GM03348 (cell line): ENCODE data around the gene GGCT.
A peak's percentile ranks its signal among the peaks of the same experiment; 100 is the strongest.

Source experiments
- DNase-seq: peaks from one replicate; pipeline ENCODE4 v3.0.0; 2012; ENCODE audit warnings: low spot score

GGCT gene

DNA sequence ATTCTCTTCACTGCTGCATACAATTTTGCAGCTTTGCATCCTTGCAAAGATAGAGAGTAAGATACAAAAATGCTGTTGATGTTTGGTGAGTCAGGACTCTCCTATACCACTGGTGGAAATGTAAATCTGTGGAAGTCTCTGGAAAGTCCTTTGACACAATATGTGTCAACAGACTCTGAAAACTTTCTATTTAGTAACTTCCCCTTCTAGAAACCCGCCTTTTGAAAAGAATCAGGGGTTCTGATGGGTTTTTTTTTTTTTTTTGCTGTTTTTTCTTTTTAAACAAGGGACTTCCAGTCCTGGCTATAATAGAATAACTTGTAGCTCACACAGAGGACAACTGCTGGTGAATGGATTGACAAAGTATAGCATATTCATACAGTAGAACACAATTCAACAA is 42.5 kb downstream of the GGCT start:
- no peak for DNase-seq

DNA sequence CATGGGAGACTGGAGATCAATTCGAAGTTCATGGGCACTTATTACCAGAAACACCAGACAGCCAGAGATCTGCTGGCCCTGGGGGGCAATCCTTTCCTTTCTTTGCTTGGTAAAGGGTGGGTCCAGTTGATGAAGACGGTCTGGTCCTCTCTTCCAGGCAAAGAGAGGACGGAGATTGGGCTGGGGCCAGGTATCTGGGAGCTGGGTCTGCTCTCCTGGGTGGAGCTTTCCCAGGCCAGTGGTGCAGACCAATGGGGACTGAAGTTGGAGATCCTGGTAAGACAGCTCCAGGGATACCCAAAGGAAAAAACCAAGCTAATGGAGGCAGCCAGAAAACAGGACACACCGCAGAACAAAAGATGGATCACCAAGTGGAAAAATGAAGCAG is 44.4 kb downstream of the GGCT start:
- no peak for DNase-seq

DNA sequence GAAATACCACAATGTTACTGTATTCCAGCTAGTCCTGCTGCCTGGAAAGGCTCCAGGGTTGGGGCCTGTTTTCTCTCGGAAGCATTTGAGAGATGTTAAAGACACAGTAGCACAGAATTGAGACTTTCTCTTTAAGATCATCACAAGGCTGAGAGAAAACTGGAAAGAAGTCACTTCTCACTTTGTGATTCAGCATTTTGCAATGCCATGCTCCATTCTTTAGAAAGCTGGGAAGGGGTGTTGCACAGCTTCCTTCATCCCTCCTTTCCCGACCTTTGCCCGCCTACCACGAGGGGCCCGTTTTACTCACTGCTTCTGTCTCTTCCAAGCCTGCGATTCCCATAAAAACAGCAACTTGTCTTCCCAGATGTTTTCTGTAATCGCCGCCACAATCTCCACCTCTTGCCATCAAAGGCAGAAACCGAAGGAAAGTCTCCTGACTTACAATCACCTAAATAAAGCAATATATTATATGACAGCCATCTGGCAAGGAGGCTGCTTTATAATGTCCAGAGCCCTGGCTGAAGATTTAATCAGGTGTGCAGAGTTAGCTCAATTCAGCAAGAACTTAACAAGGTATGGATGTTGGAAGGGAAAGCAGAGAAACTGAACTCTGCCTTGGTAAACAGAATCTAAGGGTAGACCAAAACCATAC is 44.9 kb downstream of the GGCT start:
- peak; percentile 83 for DNase-seq

DNA sequence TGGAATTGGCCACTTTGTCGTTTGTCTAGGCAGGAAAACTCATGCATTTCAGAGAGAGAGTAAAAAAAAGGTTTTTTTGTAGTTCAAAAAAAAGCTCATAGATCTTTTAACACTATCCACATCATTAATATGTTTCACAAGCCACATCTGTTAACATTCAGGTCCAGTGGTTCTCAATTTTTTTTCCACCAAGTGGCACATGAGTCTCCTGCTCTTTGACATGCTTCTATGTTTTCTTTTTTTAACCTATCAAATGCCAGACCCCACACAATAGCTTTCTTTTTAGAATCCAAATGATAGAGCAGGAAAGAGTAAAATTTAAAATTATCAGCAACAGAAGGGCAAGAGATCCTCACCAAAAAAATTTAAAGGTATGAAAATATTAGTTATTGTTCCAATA is 46.3 kb downstream of the GGCT start:
- no peak for DNase-seq

GRCh38 chr7:30453921-30454320 is 50.7 kb downstream of the GGCT start:
- no peak for DNase-seq

- no peak for DNase-seq
These were observed 51.6 kb downstream of the GGCT start for GRCh38 chr7:30453016-30453415.

DNA sequence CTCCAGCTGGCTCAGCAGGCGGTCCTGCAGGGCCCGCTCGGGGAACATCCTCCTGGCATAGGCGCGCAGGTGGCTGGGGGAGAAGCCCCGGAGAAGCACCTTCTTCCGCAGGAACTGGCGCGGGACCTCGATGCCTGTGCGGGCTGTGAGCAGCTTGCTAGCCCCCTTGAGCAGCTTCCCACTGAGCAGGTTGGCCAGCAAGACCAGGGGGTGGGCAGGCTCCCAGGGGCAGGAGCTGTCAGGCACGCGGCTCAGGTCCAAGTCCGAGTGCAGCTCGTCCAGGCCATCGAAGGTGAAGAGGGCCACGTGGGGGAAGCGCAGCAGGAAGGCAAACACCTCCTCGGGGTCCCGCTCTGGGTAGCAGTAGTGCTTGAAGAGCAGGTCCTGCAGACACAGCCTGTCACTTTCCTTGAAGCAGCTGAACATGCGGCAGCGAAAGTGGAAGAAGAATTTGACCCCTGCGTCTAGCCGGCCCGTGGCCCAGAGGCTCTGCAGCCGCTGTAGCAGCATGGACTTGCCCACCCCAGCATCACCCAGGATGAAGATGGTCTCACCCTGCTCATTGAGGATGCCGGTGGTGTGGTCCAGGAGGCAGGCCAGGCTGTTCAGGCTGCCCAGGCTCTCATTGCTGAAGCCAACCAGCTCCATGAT is 52.2 kb downstream of the GGCT start:
- DNase-seq: no peak

DNA sequence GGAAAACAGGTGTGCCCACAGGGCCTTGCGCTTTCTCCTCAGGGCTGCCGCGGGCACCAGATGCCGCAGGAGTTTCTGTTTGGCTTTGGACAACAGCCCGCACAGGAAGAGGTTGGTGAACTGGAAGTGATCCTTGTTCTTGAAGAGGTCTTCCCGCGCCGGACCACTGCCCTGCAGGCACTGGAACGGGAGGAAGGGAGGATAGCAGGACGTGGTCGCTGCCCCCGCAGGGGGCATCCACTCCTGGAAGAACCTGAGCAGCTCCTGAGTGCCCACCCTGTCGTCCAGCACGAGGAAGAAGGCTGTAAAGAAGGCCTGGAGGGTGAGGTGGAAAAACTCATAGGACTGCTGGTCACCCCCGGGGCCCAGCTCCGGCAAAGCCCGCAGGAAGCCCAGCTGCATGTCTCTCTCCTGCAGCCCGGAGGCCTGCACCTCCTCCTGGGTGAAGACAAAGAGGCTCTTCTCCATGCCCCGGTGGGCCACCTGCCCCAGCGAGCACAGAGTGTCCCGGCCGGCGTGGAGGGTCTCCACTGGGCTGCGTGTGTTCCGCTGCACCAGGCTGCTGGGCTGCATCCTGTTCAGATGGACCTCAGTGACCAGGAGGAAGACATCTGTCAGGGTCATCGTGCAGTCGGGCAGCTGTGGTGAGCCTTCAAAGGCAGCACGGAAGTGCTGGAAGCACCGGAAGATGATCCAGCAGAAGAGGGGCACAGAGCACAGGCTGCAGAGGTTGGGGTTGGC is 52.9 kb downstream of the GGCT start:
- no peak for DNase-seq

DNA sequence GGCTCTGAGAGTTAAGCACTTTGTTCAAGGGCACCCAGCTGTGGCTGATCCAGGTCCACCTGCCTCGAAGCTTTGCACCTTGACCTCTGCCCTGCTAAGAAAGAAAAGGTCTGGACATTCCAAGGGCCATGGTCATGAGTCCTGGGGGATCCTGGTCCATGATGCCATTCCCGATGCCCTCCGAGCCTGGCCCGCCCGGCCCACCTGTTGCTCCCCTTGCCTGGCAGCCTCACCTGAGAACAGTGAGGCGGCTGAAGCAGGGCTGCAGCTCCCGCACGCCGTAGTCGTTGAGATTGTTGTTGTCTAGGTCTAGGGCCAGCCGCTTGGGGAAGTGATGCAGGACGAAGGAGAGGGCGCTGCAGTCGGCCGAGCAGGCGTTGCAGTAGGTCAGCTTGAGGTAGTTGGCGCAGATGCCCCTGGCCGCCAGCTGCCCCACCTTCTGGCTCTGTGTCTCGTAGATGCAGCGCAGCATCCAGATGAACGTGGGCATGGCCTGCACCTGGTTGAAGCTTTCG is 53.6 kb downstream of the GGCT start:
- no peak for DNase-seq

DNA sequence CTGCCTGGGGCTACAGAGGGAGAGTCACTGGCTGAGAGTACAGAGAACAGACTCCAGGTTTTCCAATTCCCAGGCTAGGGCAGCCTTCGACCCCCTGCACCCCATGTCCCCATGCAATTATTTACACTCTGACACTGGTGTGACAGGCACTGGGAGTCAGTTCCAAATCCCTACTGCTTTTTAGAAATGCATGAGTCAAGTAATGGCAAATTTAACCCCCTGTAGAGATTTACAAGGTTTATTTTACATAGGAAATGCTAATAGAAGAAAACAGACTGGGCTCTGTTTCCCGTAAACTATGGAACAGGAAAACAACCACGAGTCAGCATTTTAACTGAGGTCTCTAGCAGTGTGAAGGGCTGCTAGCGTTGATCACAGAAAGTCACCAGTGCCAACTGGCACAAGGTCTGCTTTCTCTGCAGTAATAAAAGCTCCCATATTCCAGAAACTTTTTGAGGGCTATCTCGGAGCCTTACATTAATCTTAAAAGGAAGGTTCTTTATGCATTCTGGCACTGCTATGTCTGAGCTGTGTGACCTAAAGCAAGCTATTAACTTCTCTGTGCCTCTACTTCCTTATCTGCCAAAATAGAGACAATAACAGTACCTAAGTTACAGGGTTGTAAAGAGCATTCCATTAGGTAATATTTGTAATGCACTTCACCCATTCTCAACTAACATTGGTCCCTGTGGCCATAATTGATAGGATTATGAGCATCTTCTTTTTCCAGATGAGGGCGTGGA is 54.2 kb downstream of the GGCT start:
- no peak for DNase-seq

DNA sequence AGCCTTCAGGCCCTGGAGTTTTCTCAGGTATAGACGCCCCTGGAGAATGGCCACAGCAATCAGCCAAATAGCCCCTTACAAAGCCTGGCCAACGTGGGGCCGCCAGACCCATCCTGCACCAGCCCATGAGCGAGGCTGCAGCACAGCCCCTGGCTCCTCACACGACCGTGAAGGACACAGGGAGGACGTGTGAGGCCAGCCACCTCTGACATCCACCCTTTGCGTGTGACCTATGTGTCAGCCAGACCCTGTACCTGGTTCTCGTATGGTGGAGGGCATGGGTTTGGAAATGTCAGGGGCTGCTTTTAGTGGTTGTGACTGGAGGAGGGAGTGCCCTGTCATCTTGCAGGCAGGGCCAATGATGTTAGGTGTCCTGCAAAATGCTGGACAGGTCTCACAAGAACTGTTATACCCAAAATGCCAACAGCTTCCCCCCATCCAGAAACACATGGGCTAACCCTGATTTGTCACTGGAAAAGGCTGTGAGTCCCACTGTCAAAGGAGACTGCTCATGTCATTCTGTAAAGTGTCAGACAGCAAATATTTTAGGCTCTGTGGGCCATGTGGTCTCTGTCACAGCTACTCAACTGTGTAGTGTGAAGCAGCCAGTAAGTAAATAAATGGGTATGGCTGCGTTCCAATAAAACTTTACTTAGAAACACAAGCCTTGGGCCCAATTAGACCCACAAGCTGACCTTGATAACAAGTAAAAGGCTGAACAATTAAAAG is 56.0 kb downstream of the GGCT start:
- DNase-seq: no peak

- DNase-seq: no peak
These were observed 57.2 kb downstream of the GGCT start for GRCh38 chr7:30447466-30447865.
